ENCODE data around the gene NME7. TPM values are rescaled to one million over a fixed set of nuclear protein-coding genes. Genes with fewer than 3 reads are reported as not detected.

Gene NME7
- total RNA-seq, 1 experiment from 2014 or later = 13.2 TPM

GRCh38 chr1:169383449-169383848 is 15.9 kb upstream of the NME7 start:
- Histone ChIP-seq H2BK20ac (ENCODE audit: low read depth, low read length, poor library complexity, severe bottlenecking) (no peak overlapping the region), H3K79me2 (ENCODE audit: insufficient read depth, low read length) (no peaks in the 10 kb centered on the region), H2AK5ac (ENCODE audit: insufficient read length, low read length) (no peak overlapping the region), H4K8ac (replicated peaks; ENCODE audit: insufficient read length, low read depth, low read length) (no peak overlapping the region), H2BK15ac (ENCODE audit: low read depth, low read length) (no peak overlapping the region), H3T11ph (ENCODE audit: low read length) (no peak overlapping the region), H4K20me1 (ENCODE audit: control insufficient read depth, insufficient read depth, insufficient read length) (no peaks in the 10 kb centered on the region), H3K23me2 (ENCODE audit: insufficient read length, low read depth, low read length, poor library complexity, severe bottlenecking) (no peaks in the 10 kb centered on the region), H3K4me1 (ENCODE audit: insufficient read depth, low read length) (no peaks in the 10 kb centered on the region), H3K4ac (ENCODE audit: low read depth, low read length) (no peak overlapping the region), H3K18ac (ENCODE audit: insufficient read length, low read depth, low read length) (no peak overlapping the region), H3K27ac (ENCODE audit: insufficient read length, low read depth, low read length) (no peak overlapping the region), H2BK120ac (ENCODE audit: low read depth, low read length, poor library complexity, severe bottlenecking) (no peak overlapping the region), H4K91ac (ENCODE audit: insufficient read length, low read depth, low read length) (no peak overlapping the region), H3K79me1 (ENCODE audit: insufficient read depth, low read depth, low read length, poor library complexity, severe bottlenecking) (no peaks in the 10 kb centered on the region), H3K14ac (ENCODE audit: insufficient read depth, low read length) (no peak overlapping the region), H4K5ac (ENCODE audit: insufficient read length, low read depth, low read length) (no peak overlapping the region), H2AFZ (ENCODE audit: low read length) (no peak overlapping the region), H3K4me2 (ENCODE audit: insufficient read depth, insufficient read length, low read length) (no peak overlapping the region), H3K9me3 (ENCODE audit: control insufficient read depth, low read depth, low read length) (no peaks in the 10 kb centered on the region), H2BK5ac (ENCODE audit: insufficient read length, low read length) (no peak overlapping the region), H2BK12ac (ENCODE audit: insufficient read length, low read depth, low read length) (no peak overlapping the region), H3K23ac (ENCODE audit: insufficient read length, low read depth, low read length) (no peak overlapping the region), H3K27me3 (ENCODE audit: insufficient read depth, low read length) (no peaks in the 10 kb centered on the region), H3K9ac (ENCODE audit: extremely low read depth, insufficient read length, low read length) (no peak overlapping the region), H3K56ac (ENCODE audit: insufficient read length, low read depth, low read length) (no peak overlapping the region)
- no peak for DNase-seq
- TF ChIP-seq CTCF (conservative IDR thresholded peaks at IDR 0.05) = no peak
- no peaks in the 10 kb centered on the region for H3K4me1 Mint-ChIP-seq
- H3K36me3 Mint-ChIP-seq (ENCODE audit: insufficient read depth in 1 of 3, low read depth in 3 of 3) = peaks cover 0 to 25% (median 18%) of the 10 kb centered on the region in 3 experiments; a peak in 5 of 7 replicates
- H3K27ac Mint-ChIP-seq = no peak overlapping the region
- no peak overlapping the region for H3K4me3 Mint-ChIP-seq
- no CpG with 5 or more reads among the region's 4 CpGs for WGBS (ENCODE audit: extremely low coverage, insufficient read length, low lambda C conversion rate)
- H3K27me3 Mint-ChIP-seq (ENCODE audit: low read depth) = no peaks in the 10 kb centered on the region
- no peaks in the 10 kb centered on the region for H3K9me3 Mint-ChIP-seq

All from H9 (cell line).